HL-60/S4 treated with retinoic acid at 250 ng/mL for 4 days and 3 days (cell line): ENCODE measurements around the gene CTSE.
"Not testable (repeated sequence)": the region's sequence is repeated elsewhere in the genome, so short reads cannot be mapped to it uniquely, and the experiment has no call there.

ENCODE experiments used
- in situ Hi-C: fragments of 300-500 bp; cut with MboI; formaldehyde crosslinking; loops from 2 replicates; pipeline ENCODE4 v1.7.0; 2022; ENCODE audit warnings: low sequenced_read_pairs

Gene CTSE

GRCh38 chr1:206023695-206024094, at the start of gene CTSE:
TSS of gene CTSE (minus strand) at chr1:206023895. CDS start at chr1:206023791, 104 bp downstream.
- in situ Hi-C loops = no loop called here

DNA sequence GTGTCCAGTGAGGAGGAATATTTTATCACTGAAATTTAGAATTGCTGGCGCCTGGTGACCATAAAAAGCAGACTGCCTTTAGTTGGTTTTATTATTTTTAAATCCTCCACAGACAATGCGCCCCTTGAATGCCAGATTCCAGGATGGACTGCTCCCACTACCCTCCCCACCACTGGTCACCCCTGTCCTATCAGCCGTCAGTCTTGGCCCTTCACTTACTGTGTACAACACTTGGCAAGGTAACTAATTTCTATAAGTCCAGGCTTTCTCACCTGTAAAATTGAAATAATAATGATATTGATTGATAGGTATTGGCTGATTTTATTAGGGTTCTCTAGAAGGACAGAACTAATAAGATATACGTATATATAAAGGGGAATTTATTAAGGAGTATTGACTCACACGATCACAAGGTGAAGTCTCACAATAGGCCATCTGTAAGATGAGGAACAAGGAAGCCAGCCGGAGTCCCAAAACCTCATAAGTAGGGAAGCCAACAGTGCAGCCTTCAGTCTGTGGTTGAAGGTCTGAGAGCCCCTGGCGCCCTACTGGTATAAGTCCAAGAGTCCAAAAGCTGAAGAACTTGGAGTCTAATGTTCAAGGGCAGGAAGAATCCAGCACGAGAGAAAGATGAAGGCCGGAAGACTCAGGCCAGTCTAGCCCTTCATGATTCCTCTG, 47.1 kb upstream of the CTSE start:
- in situ Hi-C loops = no loop called here

DNA sequence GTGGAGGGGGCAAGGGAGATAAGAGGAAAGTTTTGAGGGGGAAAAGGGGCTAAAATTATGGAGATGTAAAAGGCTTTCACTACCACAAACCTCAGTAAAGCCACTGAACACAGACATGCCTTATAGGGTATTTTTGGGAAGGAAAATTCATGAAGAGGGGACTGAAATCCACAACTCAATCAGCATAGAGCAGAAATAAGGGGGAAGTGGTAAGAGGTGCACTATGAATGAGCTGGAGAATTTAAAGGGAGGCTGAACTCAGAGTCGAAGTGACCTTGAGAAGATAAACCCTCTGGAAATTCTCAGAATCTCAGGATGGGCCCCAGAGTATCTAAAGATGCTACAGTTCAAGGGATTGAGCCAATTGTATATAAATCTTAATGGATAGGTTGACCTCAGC, 44.6 kb upstream of the CTSE start:
- in situ Hi-C loops = no loop called here

GRCh38 chr1:206067486-206068227, 44.0 kb upstream of the CTSE start:
- in situ Hi-C loops = no loop called here

- in situ Hi-C loops = no loop called here
Observed at GRCh38 chr1:206066479-206067171, 42.9 kb upstream of the CTSE start.

DNA sequence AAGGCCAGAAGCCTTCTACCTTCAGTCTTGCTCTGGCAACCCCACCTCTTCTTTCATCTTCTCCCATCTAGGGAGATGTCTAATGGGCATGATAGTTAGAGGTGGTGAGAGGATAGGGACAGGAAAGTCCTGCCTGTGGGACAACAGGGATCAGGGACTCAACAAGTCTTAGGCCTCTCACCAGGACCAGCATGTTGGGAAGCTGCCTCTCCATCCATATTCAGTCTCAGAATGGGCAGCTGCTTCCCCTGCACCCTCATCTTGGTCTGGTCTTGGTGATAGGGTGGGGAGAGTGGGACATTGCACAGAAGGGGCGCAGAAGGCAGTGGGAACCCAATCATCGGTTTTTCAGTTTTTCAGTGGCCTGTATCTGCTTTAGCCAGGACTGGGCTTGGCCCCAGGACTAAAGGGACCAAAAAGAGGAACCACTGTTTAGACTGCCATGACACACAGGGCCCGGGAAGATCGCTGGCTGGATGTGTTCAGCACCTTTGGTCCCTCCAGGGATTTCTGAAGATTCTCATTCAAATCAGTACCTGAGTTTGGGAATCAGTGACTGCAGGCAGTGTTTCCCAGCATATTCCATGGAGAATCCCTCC, 42.0 kb upstream of the CTSE start:
- in situ Hi-C loops = no loop called here

GRCh38 chr1:206064501-206064900, 40.8 kb upstream of the CTSE start:
- in situ Hi-C loops = not testable (repeated sequence)

GRCh38 chr1:206064001-206064400, 40.3 kb upstream of the CTSE start:
- in situ Hi-C loops = not testable (repeated sequence)

- in situ Hi-C loops = no loop called here
Observed at GRCh38 chr1:206062464-206062863, 38.8 kb upstream of the CTSE start.

DNA sequence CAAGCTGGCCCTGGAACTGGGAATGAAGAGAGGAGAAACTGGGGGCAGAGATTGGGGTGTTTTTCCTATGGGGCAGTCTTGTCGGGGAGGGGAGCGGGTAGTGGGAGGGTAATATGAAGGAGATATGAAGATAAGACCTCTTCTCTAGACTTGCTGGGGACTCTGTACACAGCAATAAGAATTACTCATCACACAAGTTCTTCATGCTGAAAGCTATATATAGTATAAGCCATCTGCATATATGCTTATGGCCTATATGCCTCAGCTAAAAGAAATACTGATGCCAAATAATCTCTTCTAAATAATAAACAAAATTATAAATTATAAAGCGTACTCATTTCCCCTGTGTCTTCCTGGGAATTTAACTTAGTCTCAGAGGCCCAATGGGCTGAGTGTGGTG, 37.1 kb upstream of the CTSE start:
- in situ Hi-C loops = no loop called here

DNA sequence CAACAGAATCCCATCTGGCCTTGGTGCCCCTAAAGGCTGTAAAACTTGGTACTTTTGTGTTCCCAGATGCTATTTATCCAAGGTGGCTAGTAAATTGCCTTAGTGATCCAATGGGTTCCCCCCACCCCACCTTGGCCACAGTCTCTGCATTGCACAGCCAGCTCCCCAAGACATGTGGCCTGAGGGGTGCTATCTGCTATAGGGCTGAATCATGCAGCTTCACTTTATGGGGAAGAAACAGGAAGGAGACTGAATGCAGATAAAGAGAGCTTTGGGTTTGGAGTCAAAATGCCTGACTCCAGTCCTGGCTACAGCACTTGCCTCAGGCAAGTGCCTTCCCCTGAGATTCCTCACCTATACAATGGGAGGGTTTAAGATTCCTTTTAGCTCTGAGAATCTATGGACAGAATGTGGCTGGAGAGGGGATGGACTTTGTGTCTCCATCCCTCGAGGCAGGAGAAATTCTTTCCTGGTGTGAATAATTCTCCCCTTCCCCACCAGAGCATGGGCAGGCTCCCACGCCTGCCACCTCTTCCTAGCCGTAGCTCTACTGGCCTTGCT, 35.7 kb upstream of the CTSE start:
- in situ Hi-C loops = no loop called here

DNA sequence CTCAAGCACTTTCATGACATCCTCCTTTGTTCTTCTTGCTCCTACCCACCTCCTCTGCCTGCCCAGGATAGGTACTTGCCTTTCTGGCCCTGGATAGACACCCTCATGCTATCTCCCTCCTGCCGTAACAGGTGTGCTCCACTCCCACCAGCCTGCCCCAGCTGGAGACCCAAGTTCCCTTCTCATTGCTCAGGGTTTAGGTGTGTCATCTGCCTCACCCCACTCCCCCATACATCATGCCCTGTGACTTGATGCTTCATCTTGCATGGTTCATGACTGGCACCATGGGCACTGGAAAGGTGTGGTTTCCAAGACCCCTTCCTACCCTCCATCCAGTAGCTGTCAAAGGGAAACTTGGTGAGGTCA, 35.2 kb upstream of the CTSE start:
- in situ Hi-C loops = no loop called here

- in situ Hi-C loops = not testable (repeated sequence)
Observed at GRCh38 chr1:206058289-206058926, 34.7 kb upstream of the CTSE start.

DNA sequence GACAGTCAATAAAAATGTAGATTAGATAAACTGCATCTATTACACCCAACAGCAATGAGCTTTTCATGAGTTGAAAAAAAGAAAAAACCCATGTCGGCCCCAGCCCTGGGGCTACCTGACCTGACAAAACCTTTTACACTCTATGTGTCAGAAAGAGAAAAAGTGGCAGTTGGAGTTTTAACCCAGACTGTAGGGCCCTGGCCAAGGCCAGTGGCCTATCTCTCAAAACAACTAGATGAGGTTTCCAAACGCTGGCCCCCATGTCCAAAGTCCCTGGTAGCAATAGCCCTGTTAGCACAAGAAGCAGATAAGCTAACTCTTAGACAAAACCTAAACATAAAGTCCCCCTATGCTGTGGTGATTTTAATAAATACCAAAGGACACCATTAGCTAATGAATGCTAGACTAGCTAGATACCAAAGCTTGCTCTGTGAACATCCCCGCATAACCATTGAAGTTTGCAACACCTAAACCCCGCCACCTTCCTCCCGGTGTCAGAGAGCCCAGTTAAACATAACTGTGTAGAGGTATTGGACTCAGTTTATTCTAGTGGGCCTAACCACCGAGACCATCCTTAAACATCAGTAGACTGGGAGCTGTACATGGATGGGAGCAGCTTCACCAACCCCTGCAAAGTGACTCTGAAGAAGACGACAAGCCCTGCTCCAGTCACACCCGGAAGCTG, 32.1 kb upstream of the CTSE start:
- in situ Hi-C loops = not testable (repeated sequence)

DNA sequence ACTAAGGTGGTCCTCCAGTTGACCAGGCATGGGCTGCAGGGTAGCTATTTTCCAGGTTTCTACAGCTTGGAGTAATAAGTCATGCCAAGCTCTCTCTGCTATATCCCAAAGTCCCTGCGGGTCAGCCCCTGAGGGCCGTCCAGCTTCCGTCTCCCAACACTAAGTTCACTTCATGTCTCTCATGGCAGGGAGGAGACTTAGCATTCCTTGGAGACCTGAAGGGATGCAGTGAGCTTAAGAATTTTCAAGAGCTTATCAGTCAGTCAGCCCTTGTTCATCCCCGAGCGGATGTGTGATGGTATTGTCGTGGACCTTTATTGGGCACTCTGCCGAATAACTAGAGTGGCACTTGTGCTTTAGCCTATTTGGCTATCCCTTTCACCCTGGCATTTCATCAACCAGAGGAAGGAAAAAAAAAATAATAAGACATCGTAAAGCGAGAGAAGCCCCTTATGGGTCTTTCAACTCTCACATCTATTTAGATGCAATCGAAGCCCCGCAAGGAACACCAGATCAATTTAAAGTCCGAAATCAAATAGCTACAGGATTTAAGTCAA, 31.5 kb upstream of the CTSE start:
- in situ Hi-C loops = not testable (repeated sequence)

DNA sequence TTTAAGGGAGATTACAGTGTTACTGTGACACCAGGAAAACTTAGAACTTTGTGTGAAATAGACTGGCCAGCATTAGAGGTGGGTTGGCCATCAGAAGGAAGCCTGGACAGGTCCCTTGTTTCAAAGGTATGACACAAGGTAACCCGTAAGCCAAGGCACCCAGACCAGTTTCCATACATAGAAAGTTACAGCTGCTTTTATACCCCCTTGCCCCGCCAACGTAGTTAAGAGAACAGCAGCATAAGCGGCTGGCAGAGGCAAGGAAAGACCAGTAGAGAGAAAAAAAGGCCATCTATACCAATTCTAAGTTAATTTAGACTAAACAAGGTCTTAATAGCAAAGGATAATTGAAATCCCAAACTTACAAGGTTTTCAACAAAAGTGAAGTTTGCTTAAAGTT, 29.9 kb upstream of the CTSE start:
- in situ Hi-C loops = not testable (repeated sequence)

DNA sequence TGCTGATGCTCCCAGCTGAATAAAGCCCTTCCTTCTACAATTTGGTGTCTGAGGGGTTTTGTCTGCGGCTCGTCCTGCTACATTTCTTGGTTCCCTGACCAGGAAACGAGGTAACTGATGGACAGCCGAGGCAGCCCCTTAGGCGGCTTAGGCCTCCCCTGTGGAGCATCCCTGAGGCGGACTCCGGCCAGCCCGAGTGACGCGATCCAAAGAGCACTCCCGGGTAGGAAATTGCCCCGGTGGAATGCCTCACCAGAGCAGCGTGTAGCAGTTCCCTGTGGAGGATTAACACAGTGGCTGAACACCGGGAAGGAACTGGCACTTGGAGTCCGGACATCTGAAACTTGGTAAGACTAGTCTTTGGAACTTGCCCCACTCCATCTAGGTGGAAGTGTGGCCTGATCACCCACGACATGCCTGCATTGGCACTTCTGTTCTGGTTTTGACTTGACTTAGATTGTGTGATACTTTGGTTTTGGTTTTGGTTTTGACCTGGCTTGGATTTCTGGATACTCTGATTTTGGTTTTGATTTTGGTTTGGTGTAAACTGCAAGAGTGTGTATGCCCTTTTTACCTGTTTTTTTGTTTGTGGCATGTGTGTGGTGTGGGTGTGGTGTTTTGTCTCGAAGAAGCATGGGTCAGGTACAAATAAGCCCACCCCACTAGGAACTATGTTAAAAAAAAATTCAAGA, 29.4 kb upstream of the CTSE start, which contains the start of gene RHEX:
RHEX (plus strand) TSS at position 255 of the 692 bp plus-strand sequence. CDS start 44,656 bp downstream, outside the sequence.
- in situ Hi-C loops = not testable (repeated sequence)

GRCh38 chr1:206052231-206052865, 28.7 kb upstream of the CTSE start:
- in situ Hi-C loops = not testable (repeated sequence)
